ENCODE data around the gene TFIP11. TPM values are rescaled to one million over a fixed set of nuclear protein-coding genes. Genes with fewer than 3 reads are reported as not detected.

Gene TFIP11
- total and polyA plus RNA-seq, 3 donors from 2014 or later = 44.3 to 100 (median 51.3) TPM

- H3K36me3 ChIP-seq (ENCODE audit: low read depth, missing control alignments) = no peaks in the 10 kb centered on the region
- no peak for TF ChIP-seq CTCF (IDR thresholded peaks at IDR 0.05)
- TF ChIP-seq POLR2A (IDR thresholded peaks at IDR 0.05) = no peak
- DNase-seq = peak; percentile 37
- 66 to 69% methylated on average over 4 to 5 of the region's 5 CpGs for WGBS, 2 donors
- H3K27ac ChIP-seq = peak overlapping the region in 1 of 2 donors; percentile 36
- H3K4me1 ChIP-seq = peaks cover 34% of the 10 kb centered on the region
- H3K27me3 ChIP-seq = no peaks in the 10 kb centered on the region
- no peaks in the 10 kb centered on the region for H3K9me3 ChIP-seq
- H3K4me3 ChIP-seq = no peak overlapping the region
- intact Hi-C loops (cut with DNase I; ENCODE audit: low total_unique reads) = no loop called here
These were observed 44.6 kb upstream of the TFIP11 start for GRCh38 chr22:26556904-26557303.

- TF ChIP-seq POLR2A (IDR thresholded peaks at IDR 0.05) (no peak), CTCF (IDR thresholded peaks at IDR 0.05) (no peak)
- DNase-seq = no peak
- Histone ChIP-seq H3K27ac (no peak overlapping the region), H3K36me3 (ENCODE audit: low read depth, missing control alignments) (no peaks in the 10 kb centered on the region), H3K4me1 (peaks cover 37% of the 10 kb centered on the region), H3K9me3 (no peaks in the 10 kb centered on the region), H3K4me3 (no peak overlapping the region), H3K27me3 (no peaks in the 10 kb centered on the region)
- WGBS, 2 donors = 69 to 74% methylated on average over 11 of the region's 11 CpGs
- intact Hi-C loops (cut with DNase I; ENCODE audit: low total_unique reads) = no loop called here
These were observed 43.2 kb upstream of the TFIP11 start for GRCh38 chr22:26555478-26555877.

- peaks cover 40% of the 10 kb centered on the region for H3K4me1 ChIP-seq
- no peaks in the 10 kb centered on the region for H3K9me3 ChIP-seq
- 81 to 93% methylated on average over 6 of the region's 6 CpGs for WGBS, 2 donors
- H3K36me3 ChIP-seq (ENCODE audit: low read depth, missing control alignments) = no peaks in the 10 kb centered on the region
- H3K4me3 ChIP-seq = no peak overlapping the region
- DNase-seq = no peak
- TF ChIP-seq CTCF (IDR thresholded peaks at IDR 0.05) = no peak
- no peak for TF ChIP-seq POLR2A (IDR thresholded peaks at IDR 0.05)
- H3K27ac ChIP-seq = peak overlapping the region in 1 of 2 donors; percentile 18
- H3K27me3 ChIP-seq = no peaks in the 10 kb centered on the region
- intact Hi-C loops (cut with DNase I; ENCODE audit: low total_unique reads) = no loop called here
These were observed 42.7 kb upstream of the TFIP11 start for GRCh38 chr22:26554956-26555355.

GRCh38 chr22:26553056-26553752 is 40.9 kb upstream of the TFIP11 start:
- TF ChIP-seq CTCF (IDR thresholded peaks at IDR 0.05) (no peak), POLR2A (IDR thresholded peaks at IDR 0.05) (no peak)
- intact Hi-C loops (cut with DNase I; ENCODE audit: low total_unique reads) = no loop called here
- Histone ChIP-seq H3K36me3 (ENCODE audit: low read depth, missing control alignments) (no peaks in the 10 kb centered on the region), H3K27ac (peak overlapping the region in 1 of 2 donors; percentile 24), H3K27me3 (no peaks in the 10 kb centered on the region), H3K4me1 (peaks cover 24% of the 10 kb centered on the region), H3K9me3 (no peaks in the 10 kb centered on the region), H3K4me3 (no peak overlapping the region)
- DNase-seq = no peak
- WGBS, 2 donors = 53 to 69% methylated on average over 7 of the region's 7 CpGs

- Histone ChIP-seq H3K9me3 (no peaks in the 10 kb centered on the region), H3K27ac (no peak overlapping the region), H3K36me3 (ENCODE audit: low read depth, missing control alignments) (no peaks in the 10 kb centered on the region), H3K4me3 (no peak overlapping the region), H3K27me3 (no peaks in the 10 kb centered on the region), H3K4me1 (peaks cover 22% of the 10 kb centered on the region)
- TF ChIP-seq CTCF (IDR thresholded peaks at IDR 0.05) (no peak), POLR2A (IDR thresholded peaks at IDR 0.05) (no peak)
- no peak for DNase-seq
- intact Hi-C loops (cut with DNase I; ENCODE audit: low total_unique reads) = no loop called here
- WGBS, 2 donors = 79 to 86% methylated on average over 10 of the region's 10 CpGs
These were observed 40.2 kb upstream of the TFIP11 start for GRCh38 chr22:26552466-26552865.

Data from testis (tissue), 3 donors.